Motor neuron (in vitro differentiated cells): ENCODE data around the gene HTN1. TPM values are rescaled to one million over a fixed set of nuclear protein-coding genes. Genes with fewer than 3 reads are reported as not detected.
"Not testable (repeated sequence)": the region's sequence is repeated elsewhere in the genome, so short reads cannot be mapped to it uniquely, and the experiment has no call there.

ENCODE experiments used
- ATAC-seq, 8 experiments: fragments of 200-7000 bp; cut with Tn5 transposase; replicated peaks in 6 of 8; 2 replicates each; pipeline ENCODE4 v1.8.0; 2021; ENCODE audit warnings: mild to moderate bottlenecking in 8 of 8, moderate library complexity in 8 of 8
- H3K27ac ChIP-seq, 2 donors: fragments of 250-450 bp; sonication (Bioruptor Pico); 2 replicates each; pipeline ENCODE4 v1.9.0; 2021; ENCODE audit warnings: antibody characterized with exemption in 2 of 2, mild to moderate bottlenecking in 2 of 2, moderate library complexity in 1 of 2
- H3K4me1 ChIP-seq, 2 donors: fragments of 250-450 bp; sonication (Bioruptor Pico); replicated peaks in 1 of 2; 2 replicates each; pipeline ENCODE4 v1.6.1; 2021; ENCODE audit warnings: antibody characterized with exemption in 2 of 2, mild to moderate bottlenecking in 2 of 2, moderate library complexity in 1 of 2
- H3K4me3 ChIP-seq, 5 donors: fragments of 250-450 bp; sonication (Bioruptor Pico); 2 replicates each; pipeline ENCODE4 v1.9.0; 2021; ENCODE audit warnings: antibody characterized with exemption in 5 of 5, mild to moderate bottlenecking in 5 of 5, moderate library complexity in 4 of 5
- WGBS, 10 experiments: fragments of 450-650 bp; shearing (Covaris generic); methylation state at CpG; one replicate each; pipeline ENCODE4 v1.0.0; 2022; 5-methylcytosine and 5-hydroxymethylcytosine counted together
- in situ Hi-C, 9 experiments: fragments of 400-800 bp; cut with MboI; loops; one replicate each; pipeline ENCODE4 v1.15.0; 2021; ENCODE audit warnings: low sequenced_read_pairs in 9 of 9, low pct_unique_long_range_greater_than_20kb in 2 of 9; ENCODE audit not compliant: unreplicated experiment in 9 of 9
- total RNA-seq, 8 experiments: library from RNA; unstranded; fragments of 300-600 nt; gene quantifications; 2 replicates each; pipeline versions ENCODE4 v1.2.3 to v1.2.4, GENCODE V29; 2022

Gene HTN1
- under 1 TPM in 2 of 8 experiments, not detected in 6; 0.28 to 0.33 TPM for total RNA-seq

DNA sequence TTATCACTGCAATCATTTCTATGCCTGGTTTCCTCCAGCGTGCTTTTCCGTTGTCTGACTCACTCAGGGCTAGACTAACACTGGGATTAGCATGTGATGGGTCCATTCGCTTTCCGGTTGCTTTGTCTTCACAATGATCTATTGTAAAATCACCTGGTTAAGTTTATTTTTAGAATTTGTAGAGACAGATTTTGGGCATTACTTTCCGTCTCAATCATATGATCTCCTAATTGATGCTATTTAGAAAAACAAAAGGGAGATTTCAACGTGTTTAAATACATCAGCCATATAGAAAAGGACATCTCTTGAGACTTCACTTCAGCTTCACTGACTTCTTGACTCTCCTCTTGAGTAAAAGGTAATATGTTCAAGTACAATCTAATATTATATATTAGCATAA is at the start of gene HTN1:
Gene HTN1, plus strand, starts transcription at position 301 of the 400 bp plus-strand sequence. CDS start 2,639 bp downstream, outside the sequence.
- in situ Hi-C loops, ATAC-seq, H3K27ac ChIP-seq, H3K4me1 ChIP-seq, H3K4me3 ChIP-seq: not testable (repeated sequence)
- WGBS, 10 experiments: 32 to 94% (median 79%) methylated on average over 1 to 4 of the region's 6 CpGs; no CpG with 5 or more reads in 2 of the 10 experiments

DNA sequence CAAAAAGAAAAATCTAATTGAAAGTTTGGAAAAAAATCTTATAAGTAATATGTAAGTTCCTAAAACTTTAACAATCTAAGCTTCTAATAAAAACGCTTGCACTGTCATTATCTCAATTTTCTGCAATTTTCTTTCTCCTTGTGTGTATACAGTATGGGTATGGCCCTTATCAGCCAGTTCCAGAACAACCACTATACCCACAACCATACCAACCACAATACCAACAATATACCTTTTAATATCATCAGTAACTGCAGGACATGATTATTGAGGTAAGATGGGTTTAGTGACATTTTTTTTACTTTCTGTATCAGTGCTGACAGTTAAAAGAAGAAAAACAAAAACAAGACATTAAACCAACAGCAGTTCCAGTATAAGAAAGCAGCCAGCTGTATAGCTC is 49.5 kb upstream of the HTN1 start:
- WGBS, 10 experiments: 14 to 100% (median 67%) methylated on average over 1 of the region's 1 CpG; no CpG with 5 or more reads in 1 of the 10 experiments
- ATAC-seq: no peak

DNA sequence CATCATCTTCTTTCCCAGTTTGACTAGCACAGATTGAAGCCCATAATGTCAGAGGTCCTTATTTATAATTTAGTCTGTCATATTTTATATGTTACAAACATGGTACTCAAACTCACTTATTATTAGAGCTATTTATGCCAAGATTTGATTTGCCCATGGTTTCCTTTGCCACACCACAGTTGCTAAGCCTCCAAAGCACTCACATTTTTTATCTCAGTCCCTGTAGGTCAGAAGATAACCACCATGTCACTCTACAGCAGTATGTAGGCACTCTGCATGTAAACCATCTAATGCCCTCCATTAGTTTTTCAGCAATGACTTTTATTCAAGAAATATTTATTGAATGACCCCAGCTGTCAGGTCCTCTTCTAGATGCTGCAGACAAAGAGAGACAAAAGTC is 47.7 kb upstream of the HTN1 start:
- in situ Hi-C loops: no loop called here
- no peak overlapping the region for H3K4me3 ChIP-seq
- H3K4me1 ChIP-seq: no peaks in the 10 kb centered on the region
- H3K27ac ChIP-seq: no peak overlapping the region
- peak in 3 of 8 experiments; percentile 31 to 59 (median 39) for ATAC-seq

More for the DNA sequence above, 49.5 kb upstream of the HTN1 start:
- in situ Hi-C loops: no loop called here
- Histone ChIP-seq H3K4me1 (no peaks in the 10 kb centered on the region), H3K27ac (no peak overlapping the region), H3K4me3 (no peak overlapping the region)

DNA sequence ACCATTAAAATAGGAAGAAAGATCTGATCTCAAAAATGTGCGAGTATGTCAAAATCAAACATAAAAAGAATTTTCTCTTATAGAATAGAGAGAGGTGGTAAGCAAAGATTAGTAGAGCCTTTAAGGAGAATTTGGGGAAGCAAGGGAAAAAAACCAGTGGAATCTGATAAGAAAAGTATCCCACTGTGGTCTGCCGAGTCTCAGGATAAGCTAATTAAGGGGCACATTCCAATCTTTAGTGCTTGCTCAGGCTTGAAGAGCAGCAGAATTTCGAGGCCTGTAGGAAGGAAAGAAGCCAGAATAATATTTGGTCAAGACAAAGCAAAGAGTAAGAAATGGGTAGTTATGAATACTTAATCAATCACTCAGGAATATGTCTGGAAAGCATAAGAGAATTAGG is 41.5 kb upstream of the HTN1 start:
- Histone ChIP-seq H3K4me1 (no peaks in the 10 kb centered on the region), H3K27ac (no peak overlapping the region), H3K4me3 (no peak overlapping the region)
- no peak for ATAC-seq
- in situ Hi-C loops: no loop called here
- WGBS, 10 experiments: 20 to 88% (median 72%) methylated on average over 3 of the region's 3 CpGs; no CpG with 5 or more reads in 1 of the 10 experiments

DNA sequence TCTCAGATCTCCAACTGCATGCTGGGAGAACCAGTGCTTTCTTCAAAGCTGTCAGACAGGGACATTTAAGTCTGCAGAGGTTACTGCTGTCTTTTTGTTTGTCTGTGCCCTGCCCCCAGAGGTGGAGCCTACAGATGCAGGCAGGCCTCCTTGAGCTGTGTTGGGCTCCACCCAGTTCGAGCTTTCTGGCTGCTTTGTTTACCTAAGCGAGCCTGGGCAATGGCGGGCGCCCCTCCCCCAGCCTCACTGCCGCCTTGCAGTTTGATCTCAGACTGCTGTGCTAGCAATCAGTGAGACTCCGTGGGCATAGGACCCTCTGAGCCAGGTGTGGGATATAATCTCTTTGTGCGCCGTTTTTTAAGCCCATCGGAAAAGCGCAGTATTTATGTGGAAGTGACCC is 31.2 kb upstream of the HTN1 start:
- H3K27ac ChIP-seq, H3K4me1 ChIP-seq, H3K4me3 ChIP-seq, ATAC-seq, in situ Hi-C loops: not testable (repeated sequence)
- WGBS, 10 experiments: no CpG with 5 or more reads among the region's 10 CpGs

DNA sequence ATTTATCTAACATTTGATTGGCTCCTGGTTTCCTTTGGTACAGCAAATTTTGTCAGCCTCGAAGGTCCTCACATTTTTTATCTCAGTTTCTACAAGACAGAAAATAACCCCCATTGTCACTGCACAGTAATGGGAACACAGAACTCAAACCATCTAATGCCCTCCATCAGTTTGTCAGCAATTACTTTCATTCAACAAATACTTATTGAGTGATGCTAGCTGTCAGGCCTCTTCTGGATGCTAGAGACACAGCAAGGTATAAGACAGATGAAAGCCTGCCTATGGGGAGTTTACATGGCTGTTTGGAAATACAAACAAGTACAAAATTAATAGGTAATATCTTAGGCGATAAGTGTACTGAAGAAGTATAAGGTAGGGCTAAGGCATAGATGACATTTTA is 27.0 kb upstream of the HTN1 start:
- no peaks in the 10 kb centered on the region for H3K4me1 ChIP-seq
- H3K4me3 ChIP-seq: no peak overlapping the region
- no peak for ATAC-seq
- H3K27ac ChIP-seq: no peak overlapping the region
- in situ Hi-C loops: no loop called here
- WGBS, 10 experiments: 12 to 93% (median 77%) methylated on average over 1 to 2 of the region's 2 CpGs

DNA sequence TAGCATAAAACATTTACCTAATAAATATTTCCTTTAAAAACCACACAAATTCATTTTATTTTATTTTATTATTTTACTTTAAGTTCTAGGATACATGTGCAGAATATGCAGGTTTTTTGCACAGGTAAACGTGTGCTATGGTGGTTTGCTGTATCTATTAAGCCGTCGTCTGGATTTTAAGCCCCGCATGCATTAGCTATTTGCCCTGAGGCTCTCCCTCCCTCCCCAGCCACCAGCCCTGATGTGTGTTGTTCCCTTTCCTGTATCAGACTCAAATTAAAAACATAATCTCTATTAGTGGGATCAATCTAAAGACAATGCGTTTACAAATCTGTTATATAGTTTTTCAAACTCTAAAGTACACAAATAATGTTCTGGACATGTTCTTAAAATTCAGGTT is 23.2 kb upstream of the HTN1 start:
- Histone ChIP-seq H3K4me3 (no peak overlapping the region), H3K27ac (no peak overlapping the region), H3K4me1 (no peaks in the 10 kb centered on the region)
- no peak for ATAC-seq
- WGBS, 10 experiments: 20 to 92% (median 83%) methylated on average over 1 to 5 of the region's 5 CpGs; no CpG with 5 or more reads in 1 of the 10 experiments
- in situ Hi-C loops: no loop called here

DNA sequence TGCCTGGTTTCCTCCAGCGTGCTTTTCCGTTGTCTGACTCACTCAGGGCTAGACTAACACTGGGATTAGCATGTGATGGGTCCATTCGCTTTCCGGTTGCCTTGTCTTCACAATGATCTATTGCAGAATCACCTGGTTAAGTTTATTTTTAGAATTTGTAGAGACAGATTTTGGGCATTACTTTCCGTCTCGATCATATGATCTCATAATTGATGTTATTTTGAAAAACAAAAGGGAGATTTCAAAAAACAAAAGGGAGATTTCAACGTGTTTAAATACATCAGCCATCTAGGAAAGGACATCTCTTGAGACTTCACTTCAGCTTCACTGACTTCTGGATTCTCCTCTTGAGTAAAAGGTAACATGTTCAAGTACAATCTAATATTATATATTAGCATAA is 22.1 kb upstream of the HTN1 start, which contains the start of gene HTN3:
Gene HTN3, plus strand, starts transcription at position 301 of the 400 bp plus-strand sequence. CDS start 2,282 bp downstream, outside the sequence.
- H3K4me1 ChIP-seq, ATAC-seq, H3K4me3 ChIP-seq, in situ Hi-C loops, H3K27ac ChIP-seq: not testable (repeated sequence)
- 25 to 100% (median 78%) methylated on average over 1 to 5 of the region's 7 CpGs; no CpG with 5 or more reads in 3 of the 10 experiments for WGBS, 10 experiments

DNA sequence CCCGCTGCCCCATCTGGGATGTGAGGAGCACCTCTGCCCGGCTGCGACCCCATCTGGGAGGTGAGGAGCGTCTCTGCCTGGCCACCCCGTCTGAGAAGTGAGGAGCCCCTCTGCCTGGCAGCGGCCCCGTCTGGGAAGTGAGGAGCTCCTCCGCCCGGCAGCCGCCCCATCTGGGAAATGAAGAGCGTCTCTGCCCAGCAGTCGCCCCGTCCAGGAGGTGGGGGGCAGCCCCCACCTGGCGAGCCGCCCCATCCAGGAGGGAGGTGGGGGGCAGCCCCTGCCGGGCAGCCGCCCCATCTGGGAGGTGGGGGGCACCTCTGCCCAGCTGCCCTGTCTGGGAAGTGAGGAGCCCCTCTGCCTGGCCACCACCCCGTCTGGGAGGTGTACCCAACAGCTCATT is 12.7 kb upstream of the HTN1 start:
- H3K27ac ChIP-seq, in situ Hi-C loops, ATAC-seq, H3K4me1 ChIP-seq, H3K4me3 ChIP-seq: not testable (repeated sequence)
- no CpG with 5 or more reads among the region's 18 CpGs for WGBS, 10 experiments

DNA sequence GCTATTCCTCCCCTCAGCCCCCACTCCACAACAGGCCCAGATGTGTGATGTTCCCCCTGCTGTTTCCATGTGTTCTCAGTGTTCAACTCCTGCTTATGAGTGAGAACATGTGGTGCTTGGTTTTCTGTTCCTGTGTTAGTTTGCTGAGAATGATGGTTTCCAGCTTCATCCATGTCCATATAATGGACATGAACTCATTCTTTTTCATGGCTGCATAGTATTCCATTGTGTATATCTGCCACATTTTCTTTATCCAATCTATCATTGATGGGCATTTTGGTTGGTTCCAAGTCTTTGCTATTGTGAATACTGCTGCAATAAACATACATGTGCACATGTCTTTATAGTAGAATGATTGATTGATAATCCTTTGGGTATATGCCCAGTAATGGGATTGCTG is 10.3 kb upstream of the HTN1 start:
- H3K4me1 ChIP-seq, H3K4me3 ChIP-seq, in situ Hi-C loops, ATAC-seq, H3K27ac ChIP-seq: not testable (repeated sequence)

DNA sequence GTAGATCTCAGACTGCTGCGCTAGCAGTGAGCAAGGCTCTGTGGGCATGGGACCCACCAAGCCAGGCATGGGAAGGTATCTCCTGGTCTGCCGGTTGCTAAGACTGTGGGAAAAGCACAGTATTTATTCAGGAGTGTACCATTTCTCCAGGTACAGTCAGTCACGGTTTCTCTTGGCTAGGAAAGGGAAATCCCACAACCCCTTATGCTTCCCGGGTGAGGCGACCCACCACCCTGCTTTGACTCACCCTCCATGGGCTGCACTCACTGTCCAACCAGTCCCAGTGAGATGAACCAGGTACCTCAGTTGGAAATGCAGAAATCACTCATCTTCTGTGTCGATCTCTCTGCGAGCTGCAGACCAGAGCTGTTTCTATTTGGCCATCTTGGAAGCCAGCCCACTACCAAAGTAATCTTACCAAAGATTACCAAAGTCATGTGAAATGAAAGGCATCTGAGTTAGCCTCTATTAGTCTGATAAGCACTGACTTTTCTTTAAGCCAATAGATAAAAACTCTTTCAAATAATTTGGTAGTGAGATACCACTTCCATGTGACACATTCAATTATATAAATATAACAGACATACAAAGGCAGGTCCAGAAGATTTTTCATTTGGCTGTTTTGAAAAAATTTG is 8.5 kb upstream of the HTN1 start:
- no peak for ATAC-seq
- no peaks in the 10 kb centered on the region for H3K4me1 ChIP-seq
- in situ Hi-C loops: no loop called here
- H3K4me3 ChIP-seq: no peak overlapping the region
- H3K27ac ChIP-seq: no peak overlapping the region
- 30 to 100% (median 96%) methylated on average over 1 to 4 of the region's 7 CpGs; no CpG with 5 or more reads in 3 of the 10 experiments for WGBS, 10 experiments

DNA sequence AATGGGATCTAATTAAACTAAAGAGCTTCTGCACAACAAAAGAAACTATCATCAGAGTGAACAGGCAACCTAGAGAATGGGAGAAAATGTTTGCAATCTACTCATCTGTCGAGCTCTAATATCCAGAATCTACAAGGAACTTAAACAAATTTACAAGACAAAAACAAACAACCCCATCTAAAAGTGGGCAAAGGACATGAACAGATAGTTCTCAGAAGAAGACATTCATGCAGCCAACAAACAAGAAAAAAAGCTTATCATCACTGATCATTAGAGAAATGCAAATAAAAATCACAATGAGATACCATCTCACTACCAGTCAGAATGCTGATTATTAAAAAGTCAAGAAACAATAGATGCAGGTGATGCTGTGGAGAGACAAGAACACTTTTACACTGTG is 6.3 kb downstream of the HTN1 start:
- H3K4me3 ChIP-seq, H3K4me1 ChIP-seq, H3K27ac ChIP-seq, ATAC-seq, in situ Hi-C loops: not testable (repeated sequence)
- 0 to 83% (median 20%) methylated on average over 1 of the region's 1 CpG; no CpG with 5 or more reads in 1 of the 10 experiments for WGBS, 10 experiments

DNA sequence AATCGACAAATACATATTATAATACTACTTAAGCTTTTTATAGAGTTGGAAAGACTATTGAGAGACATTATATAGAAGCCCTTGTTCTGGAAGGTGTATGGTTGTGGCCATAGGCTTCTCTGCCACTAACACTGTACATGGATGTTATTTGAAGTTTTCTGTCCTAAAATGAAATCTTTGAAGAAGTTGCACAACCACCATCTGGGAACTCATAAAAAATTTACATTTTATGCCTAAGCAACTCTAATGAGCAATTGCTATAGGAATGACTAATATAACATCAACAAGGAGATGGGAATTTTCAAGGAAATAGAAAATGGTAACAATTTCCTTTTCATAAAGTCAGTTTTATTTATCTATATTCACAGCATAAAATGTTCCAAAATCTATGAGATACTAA is 7.4 kb downstream of the HTN1 start:
- Histone ChIP-seq H3K4me1 (no peaks in the 10 kb centered on the region), H3K4me3 (no peak overlapping the region), H3K27ac (no peak overlapping the region)
- in situ Hi-C loops: no loop called here
- ATAC-seq: peak in 3 of 8 experiments; percentile 38 to 71 (median 53)
- 0 to 86% (median 50%) methylated on average over 1 of the region's 1 CpG; no CpG with 5 or more reads in 4 of the 10 experiments for WGBS, 10 experiments

DNA sequence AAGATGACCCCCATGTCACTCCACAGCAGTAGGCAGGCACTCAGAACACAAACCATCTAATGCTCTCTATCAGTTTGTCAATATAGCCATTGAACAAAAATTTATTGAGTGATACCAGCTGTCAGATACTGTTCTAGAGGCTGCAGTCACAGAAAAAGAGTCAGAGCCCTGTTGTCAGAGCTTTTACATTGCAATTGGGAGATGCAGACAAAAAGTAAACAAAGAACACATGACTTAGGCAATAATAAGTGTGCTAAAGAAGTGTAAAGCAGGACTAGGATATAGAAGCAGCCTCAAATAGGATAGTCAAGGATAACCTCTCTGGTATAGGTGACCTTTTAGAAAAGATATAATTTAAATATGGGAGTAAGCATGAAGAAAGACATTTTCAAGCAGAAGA is 8.9 kb downstream of the HTN1 start:
- H3K27ac ChIP-seq: no peak overlapping the region
- in situ Hi-C loops: no loop called here
- peak in 2 of 8 experiments; percentile 18 to 24 for ATAC-seq

More for the DNA sequence above, 8.9 kb downstream of the HTN1 start:
- Histone ChIP-seq H3K4me3 (no peak overlapping the region), H3K4me1 (no peaks in the 10 kb centered on the region)
